Measurements from ENCODE around the gene IFITM5. TPM values are rescaled to one million over a fixed set of nuclear protein-coding genes. Genes with fewer than 3 reads are reported as not detected.
A peak's percentile ranks its signal among the peaks of the same experiment; 100 is the strongest.

IFITM5 gene
- total RNA-seq, result not detected
- long read RNA-seq, result 0 reads

DNA sequence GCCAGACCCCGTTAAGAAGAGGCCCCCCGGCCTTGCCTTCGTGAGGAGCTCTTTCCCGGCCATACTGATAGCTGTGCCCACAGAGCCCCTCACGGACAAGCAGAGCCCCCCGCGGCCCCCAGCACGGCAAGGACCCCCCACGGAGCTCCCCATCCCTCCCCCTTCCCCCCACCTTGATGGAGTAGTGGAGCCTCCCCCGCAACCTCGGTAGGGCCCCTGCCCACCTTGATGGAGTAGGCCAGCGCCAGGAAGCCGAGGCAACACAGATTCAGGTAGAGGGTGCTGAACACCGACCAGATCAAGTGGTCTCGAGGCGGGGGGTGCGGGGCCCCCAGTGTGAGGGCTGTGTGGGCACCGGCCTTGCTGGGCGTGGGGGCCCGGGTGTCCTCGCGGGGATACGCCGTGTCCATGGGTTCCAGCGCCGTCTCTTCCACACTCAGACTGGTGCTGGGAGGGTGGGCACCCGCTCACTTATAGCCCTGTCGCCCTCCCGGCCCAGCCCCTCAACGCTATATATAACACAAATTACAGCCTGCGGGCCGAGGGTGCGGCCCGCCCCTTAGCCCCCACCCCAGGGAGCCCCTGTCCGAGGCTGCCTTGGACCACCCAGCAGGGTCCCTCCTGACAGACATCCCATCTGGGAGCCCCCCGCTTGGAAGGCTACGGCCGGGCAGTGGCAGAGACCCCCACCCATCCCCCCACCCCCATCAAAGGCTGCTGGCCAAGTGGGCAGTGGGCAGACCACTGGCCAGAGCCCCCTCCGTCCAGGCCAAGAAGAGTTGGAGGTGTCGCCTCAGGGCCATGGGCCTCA is at the start of gene IFITM5:
Gene IFITM5 (minus strand): TSS at position 446 of the 811 bp plus-strand sequence. CDS start 36 bp downstream, at position 410.
- Histone ChIP-seq H3K27ac (no peak within 1 kb of the TSS), H3K27me3 (peaks cover 12% of the 10 kb centered on the region), H3K9me3 (no peaks in the 10 kb centered on the region), H3K36me3 (no peaks in the 10 kb centered on the region), H3K4me1 (peaks cover 11% of the 10 kb centered on the region), H3K4me3 (no peak within 1 kb of the TSS)
- intact Hi-C loops (cut with DNase I), result no loop called here
- peak; percentile 64 for DNase-seq
- TF ChIP-seq, protein P1, sequence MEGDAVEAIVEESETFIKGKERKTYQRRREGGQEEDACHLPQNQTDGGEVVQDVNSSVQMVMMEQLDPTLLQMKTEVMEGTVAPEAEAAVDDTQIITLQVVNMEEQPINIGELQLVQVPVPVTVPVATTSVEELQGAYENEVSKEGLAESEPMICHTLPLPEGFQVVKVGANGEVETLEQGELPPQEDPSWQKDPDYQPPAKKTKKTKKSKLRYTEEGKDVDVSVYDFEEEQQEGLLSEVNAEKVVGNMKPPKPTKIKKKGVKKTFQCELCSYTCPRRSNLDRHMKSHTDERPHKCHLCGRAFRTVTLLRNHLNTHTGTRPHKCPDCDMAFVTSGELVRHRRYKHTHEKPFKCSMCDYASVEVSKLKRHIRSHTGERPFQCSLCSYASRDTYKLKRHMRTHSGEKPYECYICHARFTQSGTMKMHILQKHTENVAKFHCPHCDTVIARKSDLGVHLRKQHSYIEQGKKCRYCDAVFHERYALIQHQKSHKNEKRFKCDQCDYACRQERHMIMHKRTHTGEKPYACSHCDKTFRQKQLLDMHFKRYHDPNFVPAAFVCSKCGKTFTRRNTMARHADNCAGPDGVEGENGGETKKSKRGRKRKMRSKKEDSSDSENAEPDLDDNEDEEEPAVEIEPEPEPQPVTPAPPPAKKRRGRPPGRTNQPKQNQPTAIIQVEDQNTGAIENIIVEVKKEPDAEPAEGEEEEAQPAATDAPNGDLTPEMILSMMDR (IDR thresholded peaks at IDR 0.05), result no peak
- ATAC-seq, result no peak

DNA sequence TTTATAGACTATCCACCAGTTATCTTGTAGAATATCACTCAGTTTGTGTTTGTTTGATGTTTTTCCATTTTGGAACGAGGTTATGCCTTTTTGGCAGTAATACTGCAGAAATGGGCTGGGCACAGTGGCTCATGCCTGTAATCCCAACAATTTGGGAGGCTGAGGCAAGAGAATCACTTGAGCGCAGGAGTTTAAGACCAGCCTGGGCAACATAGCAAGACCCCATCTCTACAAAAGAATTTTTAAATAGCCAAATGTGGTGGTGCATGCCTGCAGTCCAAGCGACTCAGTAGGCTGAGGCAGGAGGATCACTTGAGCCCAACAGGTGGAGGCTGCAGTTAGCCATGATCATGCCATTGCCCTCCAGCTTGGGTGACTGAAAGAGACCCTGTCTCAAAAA is 47.2 kb upstream of the IFITM5 start:
- TF ChIP-seq, protein P1 (IDR thresholded peaks at IDR 0.05), result no peak
- no peaks in the 10 kb centered on the region for H3K27me3 ChIP-seq
- intact Hi-C loops (cut with DNase I), result no loop called here

DNA sequence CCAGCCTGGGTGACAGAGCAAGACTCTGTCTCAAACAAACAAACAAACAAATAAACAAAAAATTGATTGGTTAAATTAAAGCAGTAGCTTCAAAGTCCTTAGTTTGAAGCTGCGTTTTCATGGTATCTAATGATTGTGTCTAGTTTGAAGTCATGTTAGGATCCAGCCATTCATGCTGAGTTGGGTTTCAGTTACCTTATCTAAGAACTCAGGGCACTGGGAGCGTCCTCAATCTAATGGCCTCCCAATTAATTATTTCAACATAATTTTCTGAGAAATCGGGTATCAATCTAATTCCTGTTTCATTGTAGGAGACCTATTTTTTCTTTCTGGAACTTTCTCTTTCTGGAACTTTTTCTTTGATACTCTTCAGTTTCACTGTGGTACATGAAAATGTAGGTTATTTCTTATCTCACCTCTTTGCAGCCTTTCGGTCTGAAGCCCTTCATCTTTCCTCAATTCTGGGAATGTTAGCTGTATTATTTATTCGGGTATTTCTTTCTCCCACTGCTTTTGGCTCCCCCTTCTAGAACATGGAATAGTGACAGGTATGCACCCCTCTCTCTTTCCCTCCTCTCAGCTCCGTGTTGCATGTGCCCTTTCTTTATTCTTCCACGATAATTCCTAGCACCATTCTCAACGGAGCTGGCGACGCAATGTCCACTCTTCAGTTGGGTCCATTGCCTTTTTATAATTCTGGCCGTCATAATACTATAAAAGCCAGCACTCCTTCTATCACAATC is 45.7 kb upstream of the IFITM5 start:
- TF ChIP-seq, protein P1 (IDR thresholded peaks at IDR 0.05), result no peak
- Histone ChIP-seq H3K4me1 (peaks cover 6% of the 10 kb centered on the region), H3K9me3 (no peaks in the 10 kb centered on the region), H3K36me3 (no peaks in the 10 kb centered on the region), H3K27ac (no peak overlapping the region), H3K4me3 (no peak overlapping the region), H3K27me3 (no peaks in the 10 kb centered on the region)
- DNase-seq (no peak), ATAC-seq (no peak)
- intact Hi-C loops (cut with DNase I), result no loop called here

More for the DNA sequence above, 47.2 kb upstream of the IFITM5 start:
- no peak for ATAC-seq
- Histone ChIP-seq H3K9me3 (no peaks in the 10 kb centered on the region), H3K4me1 (peaks cover 6% of the 10 kb centered on the region), H3K4me3 (no peak overlapping the region), H3K27ac (no peak overlapping the region), H3K36me3 (no peaks in the 10 kb centered on the region)
- DNase-seq, result peak; percentile 25

DNA sequence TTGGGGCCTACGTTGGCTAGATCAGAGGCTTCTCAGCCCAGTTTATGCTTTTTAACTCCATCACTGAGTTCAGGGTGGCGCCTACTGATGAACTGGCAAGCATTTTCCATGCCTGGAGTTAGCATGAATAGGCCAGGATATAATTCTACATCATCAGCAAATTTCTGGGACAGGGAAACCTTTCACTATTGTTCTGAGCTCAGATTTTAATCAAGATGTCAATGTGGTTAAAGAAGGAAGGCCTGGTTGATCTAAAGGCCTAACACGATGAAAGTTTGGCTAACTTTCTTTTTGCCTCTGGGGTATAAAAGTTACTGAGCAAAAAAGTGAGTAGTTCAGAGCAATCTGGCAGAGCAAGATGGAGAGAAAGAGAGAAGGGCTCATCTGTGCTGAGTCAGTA is 43.0 kb upstream of the IFITM5 start:
- no peaks in the 10 kb centered on the region for H3K27me3 ChIP-seq
- no peak overlapping the region for H3K4me3 ChIP-seq
- TF ChIP-seq, protein P1 (IDR thresholded peaks at IDR 0.05), result no peak
- peaks cover 6% of the 10 kb centered on the region for H3K4me1 ChIP-seq
- no peaks in the 10 kb centered on the region for H3K9me3 ChIP-seq
- intact Hi-C loops (cut with DNase I), result no loop called here
- no peaks in the 10 kb centered on the region for H3K36me3 ChIP-seq
- no peak for DNase-seq
- ATAC-seq, result no peak
- no peak overlapping the region for H3K27ac ChIP-seq

DNA sequence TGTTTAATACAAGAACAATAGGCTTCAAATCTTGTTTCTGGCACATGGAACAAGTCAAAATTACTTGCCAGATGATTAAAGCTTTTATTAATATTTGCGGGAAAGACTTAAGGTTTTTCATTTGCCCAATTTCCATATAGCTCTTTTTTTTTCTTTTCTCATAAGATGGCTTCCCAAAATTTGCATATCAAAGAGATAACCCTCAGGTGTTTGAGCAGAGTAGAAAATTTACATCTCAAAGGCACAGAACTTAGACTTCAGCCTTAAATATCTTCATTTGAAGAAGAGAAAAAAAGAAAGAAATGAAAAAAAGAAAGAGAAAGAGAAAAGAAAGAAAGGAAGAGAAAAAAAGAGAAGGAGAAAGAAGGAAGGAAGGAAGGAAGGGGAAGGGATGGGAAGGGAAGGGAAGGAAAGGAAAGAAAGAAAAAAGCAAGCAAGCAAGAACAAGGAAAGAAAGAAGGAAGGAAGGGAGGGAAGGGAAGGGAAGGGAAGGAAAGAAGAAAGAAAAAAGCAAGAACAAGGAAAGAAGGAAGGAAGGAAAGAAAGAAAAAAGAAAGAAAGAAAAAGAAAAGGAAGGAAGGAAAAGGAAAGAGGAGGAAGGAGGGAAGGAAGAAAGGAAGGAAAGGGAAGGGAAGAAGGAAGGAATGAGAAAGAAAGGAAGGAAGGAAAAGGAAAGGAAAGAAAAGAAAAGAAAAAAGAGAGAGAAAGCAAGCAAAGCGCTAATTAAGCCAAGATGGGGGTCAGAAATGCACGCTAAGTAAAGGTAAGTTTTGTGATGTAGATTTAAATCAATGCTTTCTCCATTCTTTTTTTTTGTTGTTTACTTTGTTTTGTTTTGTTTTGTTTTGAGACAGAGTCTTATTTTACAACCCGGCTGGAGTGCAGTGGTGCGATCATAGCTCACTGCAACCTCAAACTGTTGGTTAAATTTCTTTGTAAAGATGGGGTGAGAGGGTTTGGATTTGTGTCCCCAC is 41.5 kb upstream of the IFITM5 start:
- Histone ChIP-seq H3K9me3 (no peaks in the 10 kb centered on the region), H3K36me3 (no peaks in the 10 kb centered on the region), H3K27ac (no peak overlapping the region), H3K27me3 (no peaks in the 10 kb centered on the region), H3K4me1 (peaks cover 17% of the 10 kb centered on the region), H3K4me3 (no peak overlapping the region)
- TF ChIP-seq, protein P1 (IDR thresholded peaks at IDR 0.05), result no peak
- DNase-seq, result no peak
- intact Hi-C loops (cut with DNase I), result no loop called here
- ATAC-seq, result no peak
